GM18526 (cell line): ENCODE data around the gene TAF7L.

Source experiments
- POLR2A ChIP-seq: IDR thresholded peaks from 3 replicates; pipeline ENCODE4 v1.6.1; 2011; ENCODE audit not compliant: insufficient read length; ENCODE audit errors: extremely low read depth

TAF7L gene

GRCh38 chrX:101232316-101232715 is 58.8 kb downstream of the TAF7L start:
- TF ChIP-seq POLR2A, result no peak

- no peak for TF ChIP-seq POLR2A
These were observed 60.1 kb downstream of the TAF7L start for GRCh38 chrX:101231080-101231479.

GRCh38 chrX:101230636-101231035 is 60.5 kb downstream of the TAF7L start:
- no peak for TF ChIP-seq POLR2A

GRCh38 chrX:101229170-101229569 is 62.0 kb downstream of the TAF7L start:
- TF ChIP-seq POLR2A, result no peak

- TF ChIP-seq POLR2A, result no peak
These were observed 67.9 kb downstream of the TAF7L start for GRCh38 chrX:101223226-101223625.

- no peak for TF ChIP-seq POLR2A
These were observed 70.4 kb downstream of the TAF7L start for GRCh38 chrX:101220662-101221260.

GRCh38 chrX:101219864-101220346 is 71.2 kb downstream of the TAF7L start:
- TF ChIP-seq POLR2A, result no peak

GRCh38 chrX:101219116-101219863 is 71.8 kb downstream of the TAF7L start, which contains the start of gene DRP2:
DRP2 (plus strand) TSS chrX:101219786; CDS start chrX:101231648, 11,862 bp downstream.
- TF ChIP-seq POLR2A, result no peak
